HG03457 (cell line): Measurements from ENCODE around the gene EGFL6.
"Not testable (repeated sequence)": the region's sequence is repeated elsewhere in the genome, so short reads cannot be mapped to it uniquely, and the experiment has no call there.

Experiments used
- ATAC-seq: cut with Tn5 transposase; IDR thresholded peaks from one replicate; pipeline ENCODE4 v1.9.1; 2021; ENCODE audit warnings: moderate number of reproducible peaks; ENCODE audit not compliant: unreplicated experiment

Gene EGFL6

GRCh38 chrX:13590914-13591313, 21.5 kb downstream of the EGFL6 start:
- no peak for ATAC-seq

DNA sequence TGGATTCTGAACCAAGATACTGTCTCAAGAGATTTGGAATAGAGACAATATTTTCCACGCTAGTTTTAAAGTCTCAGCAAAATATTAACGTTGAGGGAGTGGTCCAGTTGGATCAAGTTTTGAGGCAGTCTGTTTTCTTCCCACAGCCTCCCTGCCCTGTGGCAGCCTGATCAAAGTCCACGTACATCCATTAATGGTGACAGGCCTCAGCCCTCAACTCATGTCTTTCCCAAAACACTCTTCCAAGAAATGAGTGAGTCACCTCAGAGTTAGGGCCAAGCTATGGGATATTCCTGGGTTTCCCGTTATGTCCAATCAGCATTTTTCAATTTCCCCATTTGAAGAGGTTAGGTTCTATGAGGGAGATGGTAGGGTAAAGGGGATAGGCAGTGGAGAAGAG, 28.5 kb downstream of the EGFL6 start:
- ATAC-seq = no peak

GRCh38 chrX:13598877-13599276, 29.5 kb downstream of the EGFL6 start:
- no peak for ATAC-seq

GRCh38 chrX:13599491-13599890, 30.1 kb downstream of the EGFL6 start:
- no peak for ATAC-seq

DNA sequence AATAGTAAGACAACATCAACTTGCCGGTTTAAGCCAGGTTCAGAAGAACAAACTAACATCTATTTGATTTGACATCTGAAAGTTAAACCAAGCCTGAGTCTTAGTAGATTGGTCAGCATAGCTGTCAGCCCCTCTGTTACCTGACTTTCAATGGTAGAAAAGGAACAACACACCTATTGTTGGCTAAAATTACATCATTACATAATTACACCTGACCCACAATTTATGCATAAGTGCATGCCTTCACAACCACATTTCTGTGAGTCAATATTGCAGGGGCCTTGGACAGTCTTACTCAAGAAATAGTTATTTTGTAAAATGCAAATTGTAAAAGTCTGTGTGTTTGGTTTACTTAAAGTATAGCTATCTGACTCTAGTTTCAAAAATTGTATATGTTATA, 36.2 kb downstream of the EGFL6 start:
- no peak for ATAC-seq

DNA sequence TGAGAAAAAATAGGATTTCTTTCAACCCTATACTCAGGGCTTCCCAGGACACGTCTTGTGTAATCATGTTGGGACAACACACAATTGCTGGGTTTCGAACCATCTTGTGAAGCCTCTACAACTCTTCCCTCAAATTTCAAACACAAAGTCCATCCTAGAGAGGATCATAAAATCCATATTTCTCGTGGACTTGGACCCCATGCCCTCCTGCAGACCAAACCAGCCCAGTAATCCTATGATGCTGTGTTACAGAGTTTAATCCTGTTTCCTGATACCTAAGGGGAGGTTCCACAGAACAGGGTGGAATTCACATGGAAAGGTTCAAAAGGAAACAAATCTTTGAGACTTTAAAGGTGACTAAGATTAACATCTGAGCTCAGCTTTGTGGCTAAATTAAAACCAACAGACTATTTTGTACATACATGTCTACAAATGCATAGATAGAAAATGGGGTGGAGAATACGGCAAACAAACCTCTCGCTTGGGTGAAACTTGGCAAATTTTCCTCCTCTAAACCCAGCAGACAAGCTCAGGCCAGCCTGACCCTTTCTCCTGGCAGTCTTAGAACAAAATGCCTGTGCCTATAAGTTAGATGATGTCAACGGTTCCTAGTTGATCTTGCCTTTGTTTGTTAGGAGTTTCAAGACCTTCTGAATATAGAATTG, 38.1 kb downstream of the EGFL6 start:
- ATAC-seq = no peak

- no peak for ATAC-seq
Measured at GRCh38 chrX:13607996-13608365, 38.6 kb downstream of the EGFL6 start.

GRCh38 chrX:13614154-13614553, 44.8 kb downstream of the EGFL6 start:
- no peak for ATAC-seq

GRCh38 chrX:13620207-13620606, 50.8 kb downstream of the EGFL6 start:
- ATAC-seq = no peak

GRCh38 chrX:13622401-13622964, 53.1 kb downstream of the EGFL6 start:
- ATAC-seq = no peak

GRCh38 chrX:13627306-13627705, 57.9 kb downstream of the EGFL6 start:
- no peak for ATAC-seq

GRCh38 chrX:13637224-13637623, 67.8 kb downstream of the EGFL6 start:
- not testable (repeated sequence) for ATAC-seq

DNA sequence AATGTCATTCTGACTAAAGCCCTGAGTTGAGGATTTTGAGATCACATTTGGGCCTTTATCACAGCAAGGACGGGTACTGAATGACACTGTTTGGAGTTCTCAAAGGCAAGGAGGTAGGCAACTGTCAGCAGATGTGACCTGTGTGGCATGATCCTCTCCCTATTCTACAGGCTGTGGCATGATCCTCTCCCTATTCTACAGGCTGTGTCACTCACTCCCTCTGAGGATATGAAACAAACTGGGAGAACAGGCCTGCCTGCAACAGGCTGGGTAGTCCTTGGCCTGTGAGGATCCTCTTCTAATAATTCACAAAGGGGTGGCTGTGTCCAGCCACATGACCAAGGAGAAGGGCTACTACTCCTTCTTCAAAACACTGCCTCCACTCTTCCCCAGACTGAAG, 68.6 kb downstream of the EGFL6 start:
- ATAC-seq = no peak

DNA sequence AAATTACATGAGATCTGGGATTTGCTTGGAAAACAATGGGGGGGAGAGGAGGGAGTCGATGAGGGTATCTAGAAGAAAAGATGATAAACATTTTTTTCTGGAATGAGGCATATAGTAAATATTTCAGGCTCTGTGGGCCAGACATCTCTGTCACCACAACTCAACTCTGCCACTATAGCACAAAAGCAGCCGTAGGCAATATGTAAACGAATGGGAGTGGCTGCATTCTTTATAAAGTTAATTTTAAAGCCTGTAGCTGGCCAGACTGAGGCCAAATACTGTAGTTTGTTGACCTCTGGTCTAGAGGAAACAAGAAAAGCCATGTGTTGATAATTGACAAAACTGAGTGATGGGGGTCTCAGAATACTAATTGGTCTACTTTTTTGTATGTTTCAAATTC, 69.4 kb downstream of the EGFL6 start:
- no peak for ATAC-seq

DNA sequence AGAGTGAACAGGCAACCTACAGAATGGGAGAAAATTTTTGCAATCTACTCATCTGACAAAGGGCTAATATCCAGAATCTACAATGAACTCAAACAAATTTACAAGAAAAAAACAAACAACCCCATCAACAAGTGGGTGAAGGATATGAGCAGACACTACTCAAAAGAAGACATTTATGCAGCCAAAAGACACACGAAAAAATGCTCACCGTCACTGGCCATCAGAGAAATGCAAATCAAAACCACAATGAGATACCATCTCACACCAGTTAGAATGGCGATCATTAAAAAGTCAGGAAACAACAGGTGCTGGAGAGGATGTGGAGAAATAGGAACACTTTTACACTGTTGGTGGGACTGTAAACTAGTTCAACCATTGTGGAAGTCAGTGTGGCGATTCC, 72.3 kb downstream of the EGFL6 start:
- ATAC-seq = not testable (repeated sequence)

DNA sequence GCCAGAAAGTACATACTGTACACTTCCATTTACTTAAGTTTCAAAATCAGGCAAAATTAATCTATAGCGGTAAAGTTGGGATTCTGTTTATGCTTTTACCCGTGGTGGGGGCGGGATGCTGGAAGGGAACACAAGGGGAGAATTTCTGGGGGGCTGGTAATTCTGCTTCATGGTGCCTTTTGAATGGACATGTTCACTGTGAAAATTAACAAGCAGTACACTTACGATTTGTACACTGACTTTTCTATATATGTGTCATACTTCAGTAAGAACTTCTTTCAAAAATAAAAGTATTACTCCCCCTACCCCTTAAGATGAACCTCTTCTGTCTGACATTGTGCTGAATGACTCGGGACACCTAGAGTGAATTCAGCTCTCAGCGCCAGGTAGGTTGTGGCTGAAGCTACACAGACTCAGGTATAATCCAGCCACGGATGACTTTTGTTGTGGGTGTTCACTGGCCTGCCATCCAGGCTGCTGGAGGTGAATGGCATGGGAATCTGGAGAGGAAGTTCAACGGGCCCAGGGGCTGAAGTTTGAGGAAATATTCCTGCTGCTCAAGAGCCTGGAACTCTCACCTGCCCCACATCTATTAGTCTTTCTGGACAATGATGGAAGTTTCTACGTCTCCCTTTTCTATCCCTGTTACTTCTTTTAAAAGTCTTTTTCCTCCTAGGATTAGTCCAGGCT, 76.2 kb downstream of the EGFL6 start:
- no peak for ATAC-seq

DNA sequence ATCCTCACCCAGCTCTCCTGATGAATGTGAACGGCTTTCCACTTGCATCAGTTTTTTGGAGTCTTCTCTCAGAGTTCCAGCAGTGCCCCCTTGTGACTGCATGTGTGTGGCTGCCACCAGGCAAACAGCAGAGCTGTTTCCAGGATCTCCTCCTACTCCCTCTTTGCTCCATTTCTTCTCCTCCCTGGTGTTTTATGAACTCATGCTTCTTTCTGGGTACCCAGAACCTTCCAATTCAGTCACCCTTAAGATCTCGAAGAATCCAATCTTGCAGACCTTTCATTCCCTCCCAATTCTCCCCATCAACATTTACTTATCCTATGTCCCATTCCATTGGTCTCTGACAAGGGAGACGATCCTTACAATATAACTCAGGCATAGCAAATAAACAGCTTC, 76.8 kb downstream of the EGFL6 start:
- ATAC-seq = no peak

- no peak for ATAC-seq
Measured at GRCh38 chrX:13647709-13648212, 78.4 kb downstream of the EGFL6 start.

- not testable (repeated sequence) for ATAC-seq
Measured at GRCh38 chrX:13648336-13648735, 78.9 kb downstream of the EGFL6 start.

- no peak for ATAC-seq
Measured at GRCh38 chrX:13649838-13650237, 80.4 kb downstream of the EGFL6 start.

DNA sequence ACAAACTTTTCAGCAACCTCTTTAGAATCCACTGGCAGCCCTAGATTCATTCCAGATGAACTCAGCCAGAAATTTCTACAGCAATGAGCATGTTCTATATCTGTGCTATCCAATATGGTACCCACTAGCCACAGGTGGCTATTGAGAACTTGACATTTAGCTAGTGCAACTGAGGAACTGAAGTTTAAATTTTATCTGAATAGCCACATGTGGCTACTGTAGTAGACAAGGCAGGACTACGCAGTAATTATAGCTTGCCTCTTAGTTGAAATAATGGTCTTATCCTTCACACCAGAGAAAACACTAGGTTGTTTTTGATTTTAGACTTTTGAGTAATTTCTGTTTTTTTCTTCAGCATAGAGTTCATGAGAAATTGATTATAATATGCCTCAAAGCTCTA, 80.9 kb downstream of the EGFL6 start:
- ATAC-seq = no peak

DNA sequence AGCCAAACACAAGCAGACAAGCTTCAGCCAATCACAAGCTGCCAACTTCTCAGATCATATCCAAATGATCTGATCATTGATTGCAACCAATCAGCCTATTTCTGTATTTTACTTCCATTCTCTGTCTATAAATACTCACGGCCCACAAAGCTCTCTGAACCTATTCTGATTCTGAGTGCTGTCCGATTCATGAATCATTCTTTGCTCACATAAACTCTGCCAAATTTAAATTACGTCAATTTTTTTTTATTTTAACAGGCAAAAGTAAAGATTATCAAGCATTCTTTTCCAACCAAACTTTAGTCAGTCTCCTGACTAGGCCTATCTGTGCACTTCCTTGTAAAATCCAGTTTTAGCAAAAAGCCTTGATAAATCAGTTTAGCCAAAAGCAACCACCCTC, 81.7 kb downstream of the EGFL6 start:
- no peak for ATAC-seq
